Uterus (tissue), 4 donors: ENCODE results near the gene PHAF1. TPM values are rescaled to one million over a fixed set of nuclear protein-coding genes. Genes with fewer than 3 reads are reported as not detected.

Experiments used
- DNase-seq, 2 donors: peaks; one replicate each; pipeline ENCODE4 v3.0.0-alpha.2; 2019 to 2020
- H3K27ac ChIP-seq, 2 donors: fragments of 200-600 bp; sonication (generic); 1 replicate in 1 of 2; 2 replicates in 1 of 2; pipeline ENCODE4 v1.5.1; 2016 to 2018
- H3K27me3 ChIP-seq, 2 donors: fragments of 200-600 bp; sonication (generic); one replicate each; pipeline ENCODE4 v1.5.1; 2018 to 2019; ENCODE audit warnings: control low read depth in 1 of 2
- H3K36me3 ChIP-seq, 2 donors: fragments of 200-600 bp; sonication (generic); one replicate each; pipeline ENCODE4 v1.5.1; 2019; ENCODE audit warnings: control low read depth in 1 of 2
- H3K4me1 ChIP-seq, 2 donors: fragments of 200-600 bp; sonication (generic); one replicate each; pipeline ENCODE4 v1.5.1; 2018 to 2019; ENCODE audit warnings: control low read depth in 1 of 2
- H3K4me3 ChIP-seq, 2 donors: fragments of 200-600 bp; sonication (generic); 1 replicate in 1 of 2; 2 replicates in 1 of 2; pipeline ENCODE4 v1.5.1; 2018 to 2019; ENCODE audit warnings: mild to moderate bottlenecking in 1 of 2
- H3K9me3 ChIP-seq, 2 donors: fragments of 200-600 bp; sonication (generic); one replicate each; pipeline ENCODE4 v1.5.1; 2019; ENCODE audit warnings: control low read depth in 1 of 2
- CTCF ChIP-seq, 4 experiments: fragments of 200-600 bp in 2 of 4; fragments of 450-650 bp in 2 of 4; sonication (generic) in 2 of 4; IDR thresholded peaks; one replicate each; pipeline ENCODE4 v1.5.1; 2016 to 2019; ENCODE audit warnings: antibody characterized with exemption in 4 of 4, mild to moderate bottlenecking in 2 of 4, moderate library complexity in 1 of 4
- POLR2A ChIP-seq, 2 donors: fragments of 450-650 bp; IDR thresholded peaks; one replicate each; pipeline ENCODE4 v1.6.1; 2016; ENCODE audit warnings: antibody characterized with exemption in 2 of 2, mild to moderate bottlenecking in 1 of 2, moderate library complexity in 1 of 2
- intact Hi-C: fragments of 100-400 bp; cut with DNase I; formaldehyde crosslinking; loops from one replicate; pipeline ENCODE4 v1.15.1; 2023; ENCODE audit warnings: low total_unique reads
- total RNA-seq, 4 donors: library from RNA; depleted of rRNA in 3 of 4; stranded (reverse); fragments of >200 nt in 3 of 4; gene quantifications; one replicate each; pipeline versions ENCODE4 v1.1.0 to v1.2.4, GENCODE V29; 2014 to 2023
- donor health status: DM: yes; HTN: yes; CAD: no.

PHAF1 gene
- total RNA-seq, 4 donors from 2014 or later, result 12.3 to 27.1 (median 21.1) TPM

- TF ChIP-seq CTCF (IDR thresholded peaks at IDR 0.05) (no peak), POLR2A (IDR thresholded peaks at IDR 0.05) (no peak)
- no peak overlapping the region for H3K4me3 ChIP-seq
- intact Hi-C loops, result loop anchor here (5.0 kb wide), 1 partner anchor 180 kb away; no protein-coding TSS in a partner anchor
- H3K9me3 ChIP-seq, result no peaks in the 10 kb centered on the region
- no peak overlapping the region for H3K27ac ChIP-seq
- H3K36me3 ChIP-seq, result no peaks in the 10 kb centered on the region
- no peak for DNase-seq
- H3K27me3 ChIP-seq, result no peaks in the 10 kb centered on the region
- H3K4me1 ChIP-seq, result peaks cover 0 to 20% of the 10 kb centered on the region in 2 donors
Measured at GRCh38 chr16:67157106-67157748, 47.5 kb downstream of the PHAF1 start.

DNA sequence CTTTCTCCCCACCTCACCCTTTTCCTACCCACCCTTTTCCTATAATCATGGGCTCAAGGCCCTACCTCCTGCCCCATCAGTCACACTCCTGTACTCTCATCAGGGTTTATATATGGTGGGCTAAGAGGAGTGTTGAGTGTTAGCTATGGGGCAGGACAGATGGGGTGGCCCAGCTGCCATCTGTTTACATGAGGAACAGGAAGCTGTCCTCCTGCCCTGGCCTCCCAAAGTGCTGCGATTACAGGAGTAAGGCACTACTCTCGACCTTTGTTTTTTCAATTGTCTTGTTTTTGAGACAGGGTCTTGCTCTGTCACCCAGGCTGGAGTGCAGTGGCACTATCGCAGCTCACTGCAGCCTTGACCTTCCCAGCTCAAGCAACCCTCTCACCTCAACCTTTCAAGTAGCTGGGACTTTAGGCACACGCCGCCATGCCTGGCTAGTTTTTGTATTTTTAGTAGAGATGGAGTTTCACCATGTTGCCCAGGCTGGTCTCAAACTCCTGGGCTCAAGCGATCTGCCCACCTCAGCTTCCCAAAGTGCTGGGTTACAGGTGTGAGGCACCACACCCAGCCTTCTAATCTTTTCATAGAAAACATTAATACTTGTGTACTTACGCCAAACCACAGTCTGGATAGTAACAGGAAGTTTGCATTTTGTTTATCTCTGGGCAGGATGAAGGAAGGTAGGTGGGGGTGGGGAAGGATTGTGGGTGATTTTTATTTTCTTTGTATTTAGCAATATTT is 48.3 kb downstream of the PHAF1 start:
- H3K27ac ChIP-seq, result no peak overlapping the region
- intact Hi-C loops, result loop anchor here (5.0 kb wide), 1 partner anchor 181 kb away; no protein-coding TSS in a partner anchor
- TF ChIP-seq POLR2A (IDR thresholded peaks at IDR 0.05) (no peak), CTCF (IDR thresholded peaks at IDR 0.05) (no peak)
- DNase-seq, result no peak
- H3K36me3 ChIP-seq, result no peaks in the 10 kb centered on the region
- no peaks in the 10 kb centered on the region for H3K27me3 ChIP-seq
- H3K9me3 ChIP-seq, result no peaks in the 10 kb centered on the region
- no peak overlapping the region for H3K4me3 ChIP-seq
- H3K4me1 ChIP-seq, result peaks cover 0 to 24% of the 10 kb centered on the region in 2 donors

- peaks cover 0 to 32% of the 10 kb centered on the region in 2 donors for H3K4me1 ChIP-seq
- no peaks in the 10 kb centered on the region for H3K36me3 ChIP-seq
- DNase-seq, result no peak
- H3K27me3 ChIP-seq, result no peaks in the 10 kb centered on the region
- peak overlapping the region; percentile 70 to 80 for H3K27ac ChIP-seq
- TF ChIP-seq CTCF (IDR thresholded peaks at IDR 0.05) (no peak), POLR2A (IDR thresholded peaks at IDR 0.05) (no peak)
- intact Hi-C loops, result loop anchor here (5.0 kb wide), 1 partner anchor 182 kb away; no protein-coding TSS in a partner anchor
- H3K4me3 ChIP-seq, result peak overlapping the region; percentile 75 to 90
- H3K9me3 ChIP-seq, result no peaks in the 10 kb centered on the region
Measured at GRCh38 chr16:67158637-67159600, 49.2 kb downstream of the PHAF1 start.

DNA sequence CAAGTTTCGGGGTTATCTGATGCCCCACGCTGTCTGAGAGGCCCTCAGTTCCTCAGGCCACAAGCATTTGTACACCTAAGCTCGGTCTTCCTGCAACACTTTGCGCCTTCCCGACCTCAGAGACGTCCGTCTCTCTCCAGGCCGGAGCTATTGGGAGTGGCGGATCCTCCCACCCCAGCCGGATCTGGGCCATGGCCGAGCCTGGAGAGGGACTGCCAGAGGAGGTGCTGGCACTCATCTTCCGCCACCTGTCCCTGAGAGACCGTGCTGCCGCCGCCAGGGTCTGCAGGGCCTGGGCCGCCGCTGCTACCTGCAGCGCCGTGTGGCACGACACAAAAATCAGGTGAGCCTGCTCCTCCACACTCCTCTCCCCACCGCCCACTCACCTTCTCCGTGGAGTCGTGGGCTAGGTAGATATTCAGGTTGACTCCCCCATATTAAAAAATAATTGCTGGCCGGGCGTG is 51.9 kb downstream of the PHAF1 start:
- no peak for TF ChIP-seq CTCF (IDR thresholded peaks at IDR 0.05)
- no peak for TF ChIP-seq POLR2A (IDR thresholded peaks at IDR 0.05)
- no peaks in the 10 kb centered on the region for H3K27me3 ChIP-seq
- H3K9me3 ChIP-seq, result no peaks in the 10 kb centered on the region
- no peak for DNase-seq
- H3K4me3 ChIP-seq, result no peak overlapping the region
- H3K36me3 ChIP-seq, result no peaks in the 10 kb centered on the region
- no peak overlapping the region for H3K27ac ChIP-seq
- peaks cover 0 to 32% of the 10 kb centered on the region in 2 donors for H3K4me1 ChIP-seq
- intact Hi-C loops, result no loop called here
